Activated T-helper 1 cell treated with anti-CD3 and anti-CD28 coated beads, Interleukin-12 subunit alpha, Interleukin-12 subunit beta, Interleukin-2, Interleukin-4 antibody, amounts not matched to agents 30 ng/mL and 10 ng/mL and 1 ng/mL, durations not matched to agents 14 hours and 24 hours and 36 hours (primary cell): ENCODE results near the gene TRIO. TPM values are rescaled to one million over a fixed set of nuclear protein-coding genes. Genes with fewer than 3 reads are reported as not detected.

Source experiments
- DNase-seq: peaks from one replicate; pipeline ENCODE4 v3.0.0; 2021; ENCODE audit warnings: low spot score
- H3K27ac Mint-ChIP-seq: one replicate; pipeline ENCODE4 v1.8.0; 2021; ENCODE audit warnings: mild to moderate bottlenecking, mixed read lengths
- H3K27me3 Mint-ChIP-seq: one replicate; pipeline ENCODE4 v1.8.0; 2022; ENCODE audit warnings: mild to moderate bottlenecking, moderate library complexity, mixed read lengths; ENCODE audit not compliant: insufficient read depth
- H3K36me3 Mint-ChIP-seq: one replicate; pipeline ENCODE4 v1.8.0; 2021; ENCODE audit warnings: low read depth, mixed read lengths
- H3K4me1 Mint-ChIP-seq: one replicate; pipeline ENCODE4 v1.8.0; 2021; ENCODE audit warnings: low read depth, mixed read lengths
- H3K4me3 Mint-ChIP-seq: one replicate; pipeline ENCODE4 v1.8.0; 2021; ENCODE audit warnings: mild to moderate bottlenecking, moderate library complexity, mixed read lengths
- H3K9me3 Mint-ChIP-seq: one replicate; pipeline ENCODE4 v1.8.0; 2021; ENCODE audit warnings: mixed read lengths
- intact Hi-C: fragments of 100-400 bp; cut with micrococcal nuclease; formaldehyde crosslinking; loops from one replicate; pipeline ENCODE4 v1.15.1; 2024
- total RNA-seq: library from RNA; stranded (reverse); gene quantifications from 2 replicates; pipeline ENCODE4 v1.2.3, GENCODE V29; 2022

TRIO gene
- total RNA-seq, 1 donor from 2014 or later, result 11.4 TPM

DNA sequence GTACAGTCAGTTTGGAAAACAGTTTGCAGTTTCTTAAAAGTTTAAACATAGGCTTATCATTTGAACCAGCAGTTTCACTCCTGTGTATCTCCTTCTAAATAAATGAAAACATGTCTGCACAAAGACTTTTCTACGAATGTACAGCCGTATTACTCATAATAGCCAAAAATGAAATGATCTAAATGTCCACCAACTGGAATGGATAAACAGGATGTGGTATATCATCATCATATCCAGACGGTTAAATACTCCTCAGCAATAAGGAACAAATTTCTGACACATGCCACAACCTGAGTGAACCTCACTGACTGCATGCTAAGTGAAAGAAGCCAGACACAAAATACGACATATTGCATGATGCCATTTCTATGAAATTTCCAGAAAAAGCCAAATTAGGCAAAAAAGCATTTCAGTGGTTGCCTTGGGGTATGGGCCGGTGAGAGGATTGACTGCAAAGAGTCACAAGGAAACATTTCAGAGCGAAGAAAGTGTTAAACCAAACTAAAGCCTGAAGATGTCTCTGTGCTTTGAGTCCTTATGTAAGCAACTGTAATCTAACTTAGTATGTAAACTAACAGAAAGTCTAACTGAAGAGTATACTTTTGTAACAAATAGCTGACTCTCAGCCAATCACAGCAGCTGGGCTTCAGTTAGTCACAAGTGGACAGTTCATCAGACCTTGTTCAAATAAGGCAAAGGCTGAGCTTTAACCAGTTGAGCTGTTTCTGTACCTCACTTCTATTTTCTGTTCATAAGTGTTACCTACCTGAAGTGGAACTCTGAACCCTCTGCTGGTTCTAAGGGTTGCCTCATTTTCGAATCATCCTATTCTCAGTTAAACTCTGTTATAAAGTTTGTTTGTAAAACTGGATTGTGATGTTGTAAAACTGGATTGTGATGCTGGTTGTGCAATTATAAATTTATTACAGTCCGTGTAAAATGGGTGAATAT, 65.2 kb downstream of the TRIO start:
- peaks cover 54% of the 10 kb centered on the region for H3K4me1 Mint-ChIP-seq
- no peaks in the 10 kb centered on the region for H3K9me3 Mint-ChIP-seq
- H3K27me3 Mint-ChIP-seq, result peaks cover 6% of the 10 kb centered on the region
- no peak overlapping the region for H3K4me3 Mint-ChIP-seq
- intact Hi-C loops, result loop anchor here (2.0 kb wide), 1 partner anchor 66 kb away; the partner anchor contains the start of gene TRIO
- H3K27ac Mint-ChIP-seq, result peak overlapping the region; percentile 55
- H3K36me3 Mint-ChIP-seq, result no peaks in the 10 kb centered on the region
- no peak for DNase-seq

DNA sequence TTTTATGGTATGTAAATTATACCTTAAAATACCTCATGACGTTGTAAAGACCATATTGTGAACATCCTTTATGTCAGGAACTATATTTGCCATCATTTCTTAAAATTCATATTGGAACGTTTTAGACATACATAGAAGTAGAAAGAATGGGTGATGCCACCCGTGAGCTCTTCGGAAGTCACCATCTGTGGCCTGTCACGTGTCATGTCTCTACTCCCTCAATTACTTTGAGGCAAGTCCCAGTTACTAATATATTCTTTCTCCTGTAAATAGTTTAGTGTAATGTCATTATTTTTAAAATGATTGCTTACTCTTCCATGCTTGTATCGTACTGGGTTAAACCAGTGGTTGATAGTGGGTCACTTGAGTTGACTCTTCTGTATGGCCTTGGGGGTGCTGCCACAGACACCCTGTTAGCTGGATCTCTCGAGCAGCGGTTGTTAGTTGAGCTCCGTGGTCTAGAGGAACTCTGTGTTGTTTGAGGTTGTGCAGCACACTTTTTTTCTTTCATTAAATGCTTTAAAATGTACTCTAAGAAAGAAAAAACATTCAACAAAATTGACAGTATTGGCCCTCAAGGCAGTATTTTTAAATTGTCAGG, 66.2 kb downstream of the TRIO start:
- Mint-ChIP-seq H3K36me3 (no peaks in the 10 kb centered on the region), H3K27me3 (peaks cover 8% of the 10 kb centered on the region), H3K4me3 (no peak overlapping the region), H3K9me3 (no peaks in the 10 kb centered on the region), H3K27ac (no peak overlapping the region), H3K4me1 (peaks cover 50% of the 10 kb centered on the region)
- intact Hi-C loops, result loop anchor here (2.0 kb wide), 1 partner anchor 67 kb away; the partner anchor contains the start of gene TRIO
- DNase-seq, result no peak

DNA sequence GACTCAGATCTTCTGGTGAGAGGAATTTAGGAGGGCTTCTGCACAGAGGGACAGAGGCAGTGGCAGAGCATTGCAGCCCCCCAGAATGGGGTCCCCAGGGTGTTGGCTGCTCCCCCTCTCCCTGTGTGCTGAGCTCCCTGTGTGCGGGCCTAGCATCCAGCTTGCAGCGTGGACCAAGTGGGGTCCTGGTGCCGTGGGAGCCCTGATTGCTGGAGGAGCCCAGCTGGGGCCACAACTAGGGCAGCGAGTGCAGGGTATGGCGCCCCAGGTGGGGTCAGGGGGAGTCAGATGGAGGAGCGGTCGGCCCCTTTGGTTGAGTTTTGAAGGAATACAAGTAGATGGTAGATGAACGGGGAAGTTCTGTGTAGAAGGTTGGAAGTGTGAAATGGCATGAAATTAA, 66.7 kb downstream of the TRIO start:
- no peaks in the 10 kb centered on the region for H3K9me3 Mint-ChIP-seq
- intact Hi-C loops, result loop anchor here (2.0 to 5.0 kb wide), 2 partner anchors 52 to 67 kb away; partner anchors contain the start of gene TRIO
- peaks cover 45% of the 10 kb centered on the region for H3K4me1 Mint-ChIP-seq
- no peak for DNase-seq
- H3K36me3 Mint-ChIP-seq, result no peaks in the 10 kb centered on the region
- H3K27ac Mint-ChIP-seq, result no peak overlapping the region
- H3K4me3 Mint-ChIP-seq, result no peak overlapping the region
- peaks cover 7% of the 10 kb centered on the region for H3K27me3 Mint-ChIP-seq

DNA sequence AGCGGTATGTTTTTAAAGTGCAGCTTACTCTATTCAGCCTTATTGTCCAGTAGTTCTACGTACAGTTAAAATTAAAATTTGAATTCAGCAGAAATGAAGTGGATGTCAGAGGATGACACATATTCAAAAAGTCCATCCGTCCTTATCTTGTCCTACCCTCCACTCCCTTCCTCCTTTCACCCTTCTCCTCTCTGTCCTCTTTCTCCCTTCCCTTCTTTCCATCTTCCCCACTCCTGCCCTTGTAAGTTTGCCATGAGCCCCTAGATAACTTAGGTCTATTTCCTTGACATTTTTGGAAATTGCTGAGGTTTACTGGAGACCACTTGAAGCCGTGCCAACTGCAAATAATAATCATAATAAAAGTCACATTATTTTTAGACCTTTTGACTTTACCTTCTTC, 67.6 kb downstream of the TRIO start:
- intact Hi-C loops, result loop anchor here (5.0 kb wide), 1 partner anchor 52 kb away; no protein-coding TSS in a partner anchor
- Mint-ChIP-seq H3K36me3 (no peaks in the 10 kb centered on the region), H3K27me3 (peaks cover 7% of the 10 kb centered on the region)

DNA sequence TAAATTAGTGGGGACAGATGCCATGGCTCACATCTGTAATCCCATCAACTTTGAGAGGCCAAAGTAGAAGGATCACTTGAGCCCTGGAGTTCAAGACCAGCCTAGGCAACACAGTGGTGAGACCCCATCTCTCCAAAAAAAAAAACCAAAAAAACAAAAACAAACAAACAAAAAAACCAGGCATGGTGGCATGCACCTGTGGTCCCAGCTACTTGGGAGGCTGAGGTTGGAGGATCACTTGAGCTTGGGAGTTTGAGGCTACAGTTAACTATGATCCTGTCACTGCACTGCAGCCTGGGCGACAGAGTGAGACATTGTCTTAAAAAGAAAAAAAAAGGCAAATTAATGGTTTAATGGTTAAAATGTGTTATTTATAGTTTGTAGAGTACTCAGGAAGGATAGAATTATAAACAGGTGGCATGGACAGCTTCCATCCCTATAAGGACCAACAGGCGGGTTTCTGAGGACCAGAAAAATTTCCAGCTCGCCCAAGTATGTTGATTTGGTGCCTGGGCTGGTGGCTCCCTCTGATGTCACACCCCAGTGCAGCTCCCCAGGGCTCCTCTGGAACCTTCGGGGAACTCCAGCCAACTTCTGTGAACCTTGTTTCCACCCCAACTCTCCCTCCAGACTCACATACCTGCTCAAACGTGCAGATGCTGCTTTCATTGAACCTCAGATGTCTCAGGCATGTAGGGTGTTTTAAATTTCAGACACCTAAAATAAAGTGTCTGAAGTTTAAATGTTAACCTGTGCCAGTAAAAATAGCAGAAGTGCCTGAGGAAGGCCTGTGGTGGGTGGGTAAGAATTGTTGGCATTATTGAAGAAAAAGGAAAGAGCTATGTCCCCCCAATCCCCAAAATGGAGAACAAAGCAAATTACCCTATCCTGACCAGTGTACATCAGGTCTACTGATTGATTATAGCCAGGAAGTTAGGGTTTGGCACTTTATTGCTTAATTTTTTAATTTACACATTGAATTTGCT, 69.0 kb downstream of the TRIO start:
- DNase-seq, result no peak
- Mint-ChIP-seq H3K4me1 (peaks cover 36% of the 10 kb centered on the region), H3K27me3 (peaks cover 7% of the 10 kb centered on the region), H3K4me3 (no peak overlapping the region), H3K9me3 (no peaks in the 10 kb centered on the region), H3K27ac (peak overlapping the region; percentile 44), H3K36me3 (no peaks in the 10 kb centered on the region)
- intact Hi-C loops, result loop anchor here (5.0 kb wide), 1 partner anchor 50 kb away; no protein-coding TSS in a partner anchor

More for the DNA sequence above, 67.6 kb downstream of the TRIO start:
- Mint-ChIP-seq H3K4me3 (no peak overlapping the region), H3K27ac (no peak overlapping the region), H3K9me3 (no peaks in the 10 kb centered on the region), H3K4me1 (peaks cover 41% of the 10 kb centered on the region)
- no peak for DNase-seq

DNA sequence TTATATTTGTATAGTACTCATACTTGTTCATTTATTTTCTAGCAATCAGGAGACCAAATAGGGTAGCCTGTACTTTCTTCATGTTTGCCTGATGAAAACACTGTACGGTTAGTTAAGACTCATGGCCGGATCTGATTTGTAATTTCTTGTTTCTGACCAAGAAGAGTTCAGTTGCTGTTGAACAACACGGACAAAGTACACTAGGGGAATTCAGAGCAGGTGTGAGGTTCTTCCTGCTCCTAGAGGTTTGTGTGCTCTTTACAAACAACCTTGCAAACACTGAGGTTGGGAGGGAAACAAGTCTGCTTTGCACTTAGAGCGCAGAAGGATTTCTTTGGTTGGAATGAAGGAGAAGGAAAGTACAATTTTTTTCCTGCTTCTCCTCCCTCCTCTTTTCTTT, 69.7 kb downstream of the TRIO start:
- no peak overlapping the region for H3K4me3 Mint-ChIP-seq

DNA sequence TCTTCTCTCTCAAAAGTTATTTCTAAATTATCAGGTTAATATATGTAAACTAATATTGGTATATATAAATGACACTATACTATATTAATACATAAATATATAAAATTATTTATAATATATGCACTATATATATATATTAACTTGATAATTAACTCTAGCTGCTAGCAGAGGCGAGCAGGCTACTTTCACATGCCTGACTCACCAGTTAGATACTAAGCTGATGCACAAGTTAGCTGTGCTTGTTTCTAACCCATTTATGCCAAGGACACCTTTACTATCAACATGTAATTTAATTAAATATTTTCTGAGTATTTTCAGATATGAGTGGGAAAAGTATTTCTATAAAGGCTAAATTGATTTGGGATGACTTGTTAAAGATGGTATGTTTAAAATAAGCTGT, 70.1 kb downstream of the TRIO start:
- Mint-ChIP-seq H3K9me3 (no peaks in the 10 kb centered on the region), H3K4me1 (peaks cover 26% of the 10 kb centered on the region), H3K36me3 (no peaks in the 10 kb centered on the region), H3K4me3 (no peak overlapping the region), H3K27me3 (peaks cover 10% of the 10 kb centered on the region), H3K27ac (no peak overlapping the region)
- intact Hi-C loops, result loop anchor here (5.0 kb wide), 1 partner anchor 49 kb away; no protein-coding TSS in a partner anchor
- DNase-seq, result no peak

More for the DNA sequence above, 69.7 kb downstream of the TRIO start:
- H3K27me3 Mint-ChIP-seq, result peaks cover 7% of the 10 kb centered on the region
- H3K36me3 Mint-ChIP-seq, result no peaks in the 10 kb centered on the region
- intact Hi-C loops, result loop anchor here (5.0 kb wide), 1 partner anchor 49 kb away; no protein-coding TSS in a partner anchor
- peaks cover 30% of the 10 kb centered on the region for H3K4me1 Mint-ChIP-seq
- no peak overlapping the region for H3K27ac Mint-ChIP-seq
- H3K9me3 Mint-ChIP-seq, result no peaks in the 10 kb centered on the region
- DNase-seq, result no peak

DNA sequence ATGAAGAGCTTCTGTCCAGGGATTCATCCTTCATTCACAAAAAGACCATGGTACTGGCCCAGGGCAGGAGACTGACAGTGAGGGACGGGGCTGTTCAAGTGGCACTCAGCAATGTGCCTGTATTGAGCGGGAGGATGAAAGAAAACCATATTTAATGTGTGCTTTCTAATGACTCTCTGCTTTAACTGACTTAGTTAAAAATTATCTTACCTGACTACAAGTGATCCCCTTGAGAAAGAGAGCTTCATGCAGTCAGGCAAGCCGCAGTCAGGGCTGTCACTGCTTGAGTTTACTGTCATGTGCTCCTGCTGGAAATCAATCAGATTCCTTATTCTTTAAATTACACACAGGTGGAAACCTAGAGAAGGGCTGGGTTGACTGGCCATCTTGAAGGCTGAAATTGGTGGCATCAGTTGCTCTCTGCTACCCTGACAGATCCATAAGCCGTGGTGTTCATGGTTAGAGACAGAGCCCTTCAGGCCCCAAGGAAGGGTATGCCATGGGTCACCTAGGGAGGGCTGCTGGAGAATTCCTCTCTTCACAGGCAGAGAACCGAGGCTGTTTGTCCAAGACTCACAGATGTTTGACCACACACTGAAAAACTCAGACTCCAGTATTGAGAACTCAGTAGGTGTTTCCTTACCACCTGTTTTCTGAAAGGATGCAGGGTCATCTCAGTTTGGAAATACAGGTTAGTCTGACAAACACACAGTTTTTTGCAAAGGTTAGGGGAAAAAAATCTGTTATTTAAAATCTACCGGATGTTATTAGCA, 70.9 kb downstream of the TRIO start:
- Mint-ChIP-seq H3K27ac (no peak overlapping the region), H3K4me3 (no peak overlapping the region), H3K4me1 (peaks cover 21% of the 10 kb centered on the region), H3K9me3 (no peaks in the 10 kb centered on the region), H3K27me3 (peaks cover 11% of the 10 kb centered on the region), H3K36me3 (no peaks in the 10 kb centered on the region)
- no peak for DNase-seq
- intact Hi-C loops, result loop anchor here (5.0 kb wide), 1 partner anchor 48 kb away; no protein-coding TSS in a partner anchor

DNA sequence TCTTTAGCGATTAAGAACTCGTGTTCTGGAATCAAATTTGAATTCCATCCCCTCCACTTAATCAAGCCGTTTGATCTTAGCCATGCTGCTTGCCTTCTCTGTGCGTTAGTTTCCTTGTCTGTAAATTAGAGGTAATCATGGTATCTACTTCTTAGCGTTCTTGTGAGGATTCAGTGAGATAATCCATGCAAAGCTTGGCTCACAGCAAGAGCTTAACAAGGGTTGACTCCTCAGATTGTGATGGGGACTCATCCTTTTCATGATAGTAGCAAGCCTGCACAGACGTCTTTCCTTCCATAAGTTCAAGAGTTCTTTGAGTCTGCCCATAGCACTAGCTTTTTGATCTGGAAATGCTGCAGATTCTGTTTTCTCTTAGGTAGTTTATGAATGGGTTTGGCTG, 72.8 kb downstream of the TRIO start:
- peaks cover 11% of the 10 kb centered on the region for H3K27me3 Mint-ChIP-seq
- peaks cover 20% of the 10 kb centered on the region for H3K4me1 Mint-ChIP-seq
- no peak overlapping the region for H3K27ac Mint-ChIP-seq
- no peaks in the 10 kb centered on the region for H3K9me3 Mint-ChIP-seq
- DNase-seq, result no peak
- no peaks in the 10 kb centered on the region for H3K36me3 Mint-ChIP-seq
- intact Hi-C loops, result no loop called here
- H3K4me3 Mint-ChIP-seq, result no peak overlapping the region

DNA sequence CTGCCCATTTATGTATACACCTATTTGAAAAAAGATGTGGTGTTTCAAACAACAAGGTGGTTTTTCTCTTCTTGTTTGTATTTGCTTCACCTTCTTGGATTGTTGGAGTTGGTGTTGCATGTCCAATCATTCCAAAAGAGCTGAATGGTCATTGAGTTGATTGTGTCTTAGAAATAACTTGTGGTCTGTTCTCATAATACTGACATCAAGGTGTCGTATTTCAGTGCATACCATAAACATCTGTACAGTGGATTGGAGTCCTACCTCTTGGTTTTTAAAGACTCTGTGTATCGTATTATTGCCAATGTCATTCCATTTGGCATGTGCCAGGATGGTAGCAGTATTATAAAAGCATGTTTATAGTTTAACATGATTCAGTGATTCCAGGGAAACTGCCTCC, 73.2 kb downstream of the TRIO start:
- Mint-ChIP-seq H3K27me3 (peaks cover 11% of the 10 kb centered on the region), H3K4me1 (peaks cover 22% of the 10 kb centered on the region), H3K27ac (no peak overlapping the region), H3K9me3 (no peaks in the 10 kb centered on the region), H3K36me3 (no peaks in the 10 kb centered on the region), H3K4me3 (no peak overlapping the region)
- DNase-seq, result no peak
- intact Hi-C loops, result no loop called here

DNA sequence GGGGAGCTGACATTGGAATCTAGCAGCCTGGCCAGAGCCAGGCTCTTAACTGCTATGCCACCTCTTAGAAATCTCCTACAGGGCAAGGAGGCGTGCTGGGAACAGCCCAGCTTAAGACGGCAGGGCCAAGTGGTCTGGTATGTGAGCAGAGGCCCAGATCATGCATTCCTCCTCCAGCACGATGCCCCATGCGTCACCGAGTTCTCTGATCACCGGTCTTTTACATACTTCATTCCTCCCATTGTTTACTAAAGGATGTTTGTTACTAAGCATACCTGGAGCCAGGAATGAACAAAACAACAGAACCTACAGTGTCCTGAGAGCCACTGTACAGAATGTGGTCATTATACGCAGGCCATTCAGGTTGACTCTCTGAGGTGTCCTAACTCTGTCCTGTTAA, 73.8 kb downstream of the TRIO start:
- peaks cover 11% of the 10 kb centered on the region for H3K27me3 Mint-ChIP-seq
- intact Hi-C loops, result no loop called here
- no peak overlapping the region for H3K4me3 Mint-ChIP-seq
- no peak overlapping the region for H3K27ac Mint-ChIP-seq
- DNase-seq, result no peak
- peaks cover 27% of the 10 kb centered on the region for H3K4me1 Mint-ChIP-seq
- H3K9me3 Mint-ChIP-seq, result no peaks in the 10 kb centered on the region
- no peaks in the 10 kb centered on the region for H3K36me3 Mint-ChIP-seq
